Activated effector memory CD4-positive, alpha-beta T cell treated with Interleukin-2 at 50 U/mL for 16 hours (primary cell): ENCODE results near the gene PRSS50.
A peak's percentile ranks its signal among the peaks of the same experiment; 100 is the strongest.
"Not testable (repeated sequence)": the region's sequence is repeated elsewhere in the genome, so short reads cannot be mapped to it uniquely, and the experiment has no call there.

Experiments used
- DNase-seq: peaks from one replicate; pipeline ENCODE4 v3.0.0-alpha.2; 2020

Gene PRSS50

GRCh38 chr3:46708401-46709156 is 9.1 kb downstream of the PRSS50 start:
- no peak for DNase-seq

DNA sequence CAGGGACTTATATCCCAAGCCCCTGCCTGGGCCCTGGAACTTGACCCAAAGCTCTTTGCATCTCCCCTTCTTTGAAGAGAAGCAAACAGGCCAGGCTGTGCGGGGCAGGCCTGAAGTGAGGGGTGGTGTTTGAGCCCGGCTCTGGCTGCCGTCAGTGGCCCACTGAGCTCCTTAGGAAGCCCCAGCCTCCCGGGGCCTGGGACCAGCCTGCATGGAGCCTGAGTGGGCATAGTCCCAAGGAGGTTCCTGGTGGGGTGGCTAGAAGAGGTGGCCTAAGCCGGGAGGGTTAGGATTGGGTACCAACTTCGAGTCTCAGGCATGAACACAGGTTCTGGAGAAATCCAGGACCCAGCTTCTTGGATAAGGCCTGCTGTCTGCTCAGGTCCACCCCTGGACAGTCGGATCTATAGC is 10.1 kb downstream of the PRSS50 start:
- no peak for DNase-seq

- DNase-seq = no peak
These were observed 10.7 kb downstream of the PRSS50 start for GRCh38 chr3:46706771-46707582.

- no peak for DNase-seq
These were observed 11.7 kb downstream of the PRSS50 start for GRCh38 chr3:46705751-46706552.

GRCh38 chr3:46705022-46705530 is 12.6 kb downstream of the PRSS50 start:
- peak; percentile 48 for DNase-seq

DNA sequence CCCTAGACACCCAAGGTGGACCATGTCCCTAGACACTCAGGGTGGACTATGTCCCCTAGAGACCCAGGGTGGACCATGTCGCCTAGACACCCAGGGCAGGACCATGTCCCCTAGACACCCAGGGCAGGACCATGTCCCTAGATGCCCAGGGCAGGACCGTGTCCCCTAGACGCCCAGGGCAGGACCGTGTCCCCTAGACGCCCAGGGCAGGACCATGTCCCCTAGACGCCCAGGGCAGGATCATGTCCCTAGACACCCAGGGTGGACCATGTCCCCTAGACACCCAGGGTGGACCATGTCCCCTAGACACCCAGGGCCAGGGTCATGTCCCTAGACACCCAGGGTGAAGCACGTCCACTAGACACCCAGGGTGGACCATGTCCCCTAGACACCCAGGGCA is 13.3 kb downstream of the PRSS50 start:
- not testable (repeated sequence) for DNase-seq

DNA sequence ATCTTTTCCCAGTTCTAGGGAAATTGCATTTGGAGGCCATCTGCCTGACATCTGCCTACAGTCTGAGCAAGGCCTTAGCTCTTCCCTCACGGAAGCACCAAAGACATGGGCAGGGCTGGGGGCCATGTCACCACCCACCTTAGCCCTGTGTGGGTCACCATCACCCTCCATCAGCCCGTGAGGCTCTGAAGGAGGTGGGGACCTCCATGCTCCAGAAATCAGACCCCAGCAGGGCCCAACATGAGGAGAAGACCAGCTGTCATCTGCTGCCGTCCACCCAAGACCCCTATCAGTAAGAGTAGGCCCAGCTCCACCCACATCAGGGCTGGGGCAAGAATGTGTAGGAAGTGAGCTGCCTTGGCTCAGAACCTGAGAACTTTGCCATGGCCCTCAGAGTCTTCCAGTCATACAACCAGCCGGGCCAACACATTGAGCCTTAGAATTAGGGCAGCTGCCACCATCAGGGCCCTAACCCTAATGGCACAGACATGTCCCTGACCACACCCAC is 14.6 kb downstream of the PRSS50 start:
- no peak for DNase-seq

DNA sequence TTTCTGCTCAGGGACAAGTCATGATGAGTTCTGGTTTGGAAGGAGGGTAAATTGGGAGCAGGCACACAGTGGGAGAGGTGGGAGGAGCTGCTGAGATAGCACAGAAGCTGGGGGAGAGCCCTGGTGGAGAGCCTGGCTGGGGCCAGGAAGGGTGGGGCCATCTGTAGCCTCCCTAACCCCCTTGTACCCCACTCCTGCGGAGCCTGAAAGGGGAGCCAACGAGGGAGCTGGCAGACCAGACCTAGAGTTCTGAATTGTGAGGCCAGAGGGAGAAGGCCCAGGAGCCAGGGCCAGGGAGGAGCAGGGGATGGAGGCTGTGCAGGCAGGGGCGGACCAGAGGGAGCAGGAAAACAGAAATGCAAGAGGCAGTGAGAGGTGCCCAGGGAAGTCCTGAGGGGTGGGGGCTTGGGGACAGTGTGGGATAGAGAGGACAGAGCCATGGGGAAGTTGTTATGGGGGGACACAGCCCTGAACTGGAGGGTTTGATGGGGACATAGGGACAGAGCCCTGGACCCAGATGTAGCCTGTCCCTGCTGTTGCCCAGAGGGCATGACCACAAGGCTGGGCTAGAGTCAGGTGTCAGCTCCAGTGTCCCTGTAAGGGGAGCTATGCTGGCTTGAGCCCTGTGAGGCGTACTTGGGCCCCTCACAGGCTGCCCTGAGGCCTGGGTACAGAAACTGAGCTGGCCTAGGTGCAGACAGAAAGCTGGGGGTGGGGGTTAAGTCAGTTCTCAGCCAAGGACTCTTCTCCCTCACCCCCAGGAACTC is 15.2 kb downstream of the PRSS50 start:
- no peak for DNase-seq

GRCh38 chr3:46701181-46701939 is 16.3 kb downstream of the PRSS50 start, which contains the start of gene TMIE:
TMIE (plus strand) TSS chr3:46701392; CDS start chr3:46701488, 96 bp downstream.
- DNase-seq = no peak

DNA sequence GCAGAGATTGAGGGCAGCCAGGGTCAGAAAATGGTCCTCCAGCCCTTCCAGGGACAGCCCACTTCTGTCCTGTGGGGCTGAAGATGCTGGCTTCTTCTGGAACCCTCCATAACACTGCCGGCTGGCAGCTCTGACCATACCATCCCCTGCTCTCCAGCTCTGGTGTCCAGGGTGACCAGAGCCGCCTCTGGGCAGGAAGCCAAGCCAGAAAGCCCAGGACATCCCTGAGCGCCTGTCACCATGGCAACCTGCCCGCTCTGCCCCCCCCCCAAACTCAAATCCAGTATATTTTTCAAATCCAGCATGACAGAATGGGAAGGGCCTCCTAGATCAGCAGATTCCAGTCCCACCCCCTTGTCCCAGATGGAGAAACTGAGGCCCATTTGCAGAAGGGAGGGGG is 16.9 kb downstream of the PRSS50 start:
- no peak for DNase-seq

- no peak for DNase-seq
These were observed 17.8 kb downstream of the PRSS50 start for GRCh38 chr3:46699676-46700523.

GRCh38 chr3:46695962-46696894 is 21.4 kb downstream of the PRSS50 start:
- no peak for DNase-seq

- peak; percentile 35 for DNase-seq
These were observed 22.3 kb downstream of the PRSS50 start for GRCh38 chr3:46695177-46695961.

GRCh38 chr3:46694520-46694919 is 23.1 kb downstream of the PRSS50 start:
- DNase-seq = no peak

DNA sequence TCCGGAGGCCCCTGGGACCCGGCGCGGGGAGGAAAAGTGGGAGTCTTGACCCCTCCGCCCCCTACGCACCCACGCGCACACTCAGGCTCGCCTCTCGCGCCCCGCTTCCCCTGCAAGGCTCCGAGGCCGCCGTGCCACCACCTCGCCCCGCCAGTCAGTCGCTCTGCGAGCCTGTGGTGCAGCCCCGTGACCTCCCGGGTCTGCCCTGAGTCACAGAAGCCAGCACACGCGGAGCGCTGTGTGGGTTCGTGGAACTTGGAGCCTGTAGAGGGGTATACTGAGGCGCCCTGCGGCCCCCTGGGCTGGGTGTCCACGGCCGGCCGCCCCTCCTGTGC is 23.8 kb downstream of the PRSS50 start:
- DNase-seq = no peak

- peak; percentile 73 for DNase-seq
These were observed 24.4 kb downstream of the PRSS50 start, which contains the start of gene ALS2CL for GRCh38 chr3:46693038-46693891. ALS2CL (minus strand) TSS chr3:46693679; CDS start chr3:46689440, 4,239 bp downstream.

DNA sequence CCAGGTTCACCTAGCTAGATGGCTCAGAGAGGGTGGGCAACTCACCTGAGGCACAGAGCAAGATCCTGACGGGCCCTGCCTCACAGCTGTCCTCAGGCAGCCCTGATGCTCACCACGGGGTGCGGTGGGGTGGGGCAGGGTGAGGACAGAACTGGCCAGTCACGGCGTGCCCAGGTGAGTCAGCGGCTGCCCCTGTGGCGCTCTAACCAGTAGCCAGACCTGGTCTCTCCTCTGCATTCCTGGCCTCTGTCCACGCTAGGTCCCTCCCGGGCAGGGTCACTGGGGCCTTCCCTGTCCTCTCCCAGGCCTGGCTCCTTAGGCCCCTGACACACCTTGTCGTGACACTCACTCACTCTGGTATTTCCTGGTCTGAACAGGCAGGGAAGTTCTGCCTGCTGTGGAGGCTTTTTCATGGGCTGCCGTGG is 25.1 kb downstream of the PRSS50 start:
- no peak for DNase-seq
